Tibial nerve (tissue), 4 donors: ENCODE data around the gene PRR14. TPM values are rescaled to one million over a fixed set of nuclear protein-coding genes. Genes with fewer than 3 reads are reported as not detected.

Experiments
- DNase-seq, 2 donors: peaks; one replicate each; pipeline ENCODE4 v3.0.0-alpha.2; 2019; ENCODE audit warnings: low spot score in 2 of 2
- H3K27ac ChIP-seq, 4 donors: fragments of 200-600 bp; sonication (generic) in 3 of 4; one replicate each; pipeline ENCODE4 v1.5.1; 2017 to 2019; ENCODE audit warnings: mild to moderate bottlenecking in 1 of 4
- H3K27me3 ChIP-seq, 2 donors: fragments of 200-600 bp; sonication (generic) in 1 of 2; one replicate each; pipeline versions ENCODE4 v1.5.1 to v1.6.0; 2017 to 2019
- H3K36me3 ChIP-seq, 3 donors: fragments of 200-600 bp; sonication (generic); one replicate each; pipeline ENCODE4 v1.5.1; 2018 to 2019
- H3K4me1 ChIP-seq, 4 donors: fragments of 200-600 bp; sonication (generic) in 3 of 4; one replicate each; pipeline ENCODE4 v1.5.1; 2017 to 2019
- H3K4me3 ChIP-seq, 4 donors: fragments of 200-600 bp; sonication (generic) in 3 of 4; one replicate each; pipeline ENCODE4 v1.5.1; 2017 to 2019; ENCODE audit warnings: mild to moderate bottlenecking in 1 of 4, moderate library complexity in 1 of 4
- H3K9me3 ChIP-seq, 4 donors: fragments of 200-600 bp; sonication (generic) in 3 of 4; one replicate each; pipeline ENCODE4 v1.5.1; 2017 to 2019
- EP300 ChIP-seq, 2 donors: sonication (generic); formaldehyde crosslinking; IDR thresholded peaks; one replicate each; pipeline ENCODE4 v1.6.1; 2017; ENCODE audit warnings: antibody characterized with exemption in 2 of 2, mild to moderate bottlenecking in 1 of 2
- POLR2A ChIP-seq, 2 donors: fragments of 450-650 bp; IDR thresholded peaks; one replicate each; pipeline ENCODE4 v1.6.1; 2017; ENCODE audit warnings: antibody characterized with exemption in 2 of 2, mild to moderate bottlenecking in 2 of 2, moderate library complexity in 2 of 2
- WGBS, 2 donors: methylation state at CpG; one replicate each; pipeline ENCODE4 v1.1.5; 2018; 5-methylcytosine and 5-hydroxymethylcytosine counted together
- total RNA-seq, 4 donors: library from RNA; depleted of rRNA; stranded (reverse); fragments of >200 nt; gene quantifications; one replicate each; pipeline ENCODE4 v1.1.0, GENCODE V29; 2016
- TF ChIP-seq, protein P1 (sequence below), 5 experiments: fragments of 200-600 bp in 3 of 5; fragments of 450-650 bp in 2 of 5; sonication (generic) in 3 of 5; IDR thresholded peaks; one replicate each; pipeline ENCODE4 v1.5.1; 2016 to 2019; ENCODE audit warnings: antibody characterized with exemption in 5 of 5, mild to moderate bottlenecking in 3 of 5, moderate library complexity in 2 of 5

PRR14 gene
- total RNA-seq, 4 donors from 2014 or later: 37.4 to 43.7 (median 40.1) TPM

DNA sequence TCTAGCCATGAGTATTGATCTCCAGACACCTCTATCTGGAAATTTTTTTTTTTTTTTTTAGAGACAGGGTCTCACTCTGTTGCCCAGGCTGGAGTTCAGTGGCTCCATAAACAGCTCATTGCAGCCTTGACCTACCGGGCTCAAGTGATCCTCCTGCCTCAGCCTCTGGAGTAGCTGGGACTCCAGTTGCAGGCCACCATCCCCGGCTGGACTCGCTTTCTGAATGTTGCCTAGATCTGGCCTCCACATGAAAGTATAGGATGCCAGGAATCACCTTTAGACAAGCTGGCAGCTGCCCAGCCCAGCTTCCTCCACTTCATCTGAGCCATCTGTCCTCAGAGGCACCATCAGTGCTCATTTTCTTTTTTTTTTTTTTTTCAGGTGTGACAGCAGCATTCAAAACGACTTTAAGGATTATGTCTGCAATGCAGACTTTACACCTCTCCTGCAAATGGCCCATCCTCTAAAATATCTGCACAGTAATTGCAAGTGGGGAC lies 6.4 kb upstream of the PRR14 start:
- Histone ChIP-seq H3K4me3 (no peak overlapping the region), H3K4me1 (no peaks in the 10 kb centered on the region), H3K9me3 (no peaks in the 10 kb centered on the region), H3K27me3 (no peaks in the 10 kb centered on the region), H3K36me3 (no peaks in the 10 kb centered on the region), H3K27ac (no peak overlapping the region)
- no peak for DNase-seq
- WGBS, 2 donors: 72 to 74% methylated on average over 4 of the region's 4 CpGs
- TF ChIP-seq, protein P1, sequence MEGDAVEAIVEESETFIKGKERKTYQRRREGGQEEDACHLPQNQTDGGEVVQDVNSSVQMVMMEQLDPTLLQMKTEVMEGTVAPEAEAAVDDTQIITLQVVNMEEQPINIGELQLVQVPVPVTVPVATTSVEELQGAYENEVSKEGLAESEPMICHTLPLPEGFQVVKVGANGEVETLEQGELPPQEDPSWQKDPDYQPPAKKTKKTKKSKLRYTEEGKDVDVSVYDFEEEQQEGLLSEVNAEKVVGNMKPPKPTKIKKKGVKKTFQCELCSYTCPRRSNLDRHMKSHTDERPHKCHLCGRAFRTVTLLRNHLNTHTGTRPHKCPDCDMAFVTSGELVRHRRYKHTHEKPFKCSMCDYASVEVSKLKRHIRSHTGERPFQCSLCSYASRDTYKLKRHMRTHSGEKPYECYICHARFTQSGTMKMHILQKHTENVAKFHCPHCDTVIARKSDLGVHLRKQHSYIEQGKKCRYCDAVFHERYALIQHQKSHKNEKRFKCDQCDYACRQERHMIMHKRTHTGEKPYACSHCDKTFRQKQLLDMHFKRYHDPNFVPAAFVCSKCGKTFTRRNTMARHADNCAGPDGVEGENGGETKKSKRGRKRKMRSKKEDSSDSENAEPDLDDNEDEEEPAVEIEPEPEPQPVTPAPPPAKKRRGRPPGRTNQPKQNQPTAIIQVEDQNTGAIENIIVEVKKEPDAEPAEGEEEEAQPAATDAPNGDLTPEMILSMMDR (IDR thresholded peaks at IDR 0.05): no peak
- TF ChIP-seq EP300 (IDR thresholded peaks at IDR 0.05): no peak
- no peak for TF ChIP-seq POLR2A (IDR thresholded peaks at IDR 0.05)

DNA sequence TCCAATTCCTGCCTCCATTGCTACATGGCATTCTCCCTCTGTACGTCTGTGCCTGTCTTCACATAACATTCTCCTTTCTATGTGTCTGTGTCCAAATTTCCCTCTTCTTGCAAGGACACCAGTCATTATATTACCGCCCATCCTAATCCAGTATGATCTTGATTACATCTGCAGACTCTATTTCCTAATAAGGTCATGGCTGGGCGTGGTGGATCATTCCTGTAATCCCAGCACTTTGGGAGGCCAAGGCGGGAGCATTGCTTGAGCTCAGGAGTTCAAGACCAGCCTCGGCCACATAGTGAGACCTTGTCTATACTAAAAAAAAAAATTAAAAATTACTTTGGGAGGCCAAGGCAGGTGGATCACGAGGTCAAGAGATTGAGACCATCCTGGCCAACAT lies 5.0 kb upstream of the PRR14 start:
- Histone ChIP-seq H3K4me3 (no peak overlapping the region), H3K36me3 (no peaks in the 10 kb centered on the region), H3K27me3 (no peaks in the 10 kb centered on the region), H3K27ac (no peak overlapping the region), H3K4me1 (peaks cover 0 to 5% (median 2%) of the 10 kb centered on the region in 4 donors), H3K9me3 (no peaks in the 10 kb centered on the region)
- DNase-seq: no peak
- TF ChIP-seq EP300 (IDR thresholded peaks at IDR 0.05) (no peak), POLR2A (IDR thresholded peaks at IDR 0.05) (no peak)
- TF ChIP-seq, protein P1 (IDR thresholded peaks at IDR 0.05): no peak
- WGBS, 2 donors: 62 to 69% methylated on average over 6 of the region's 6 CpGs

DNA sequence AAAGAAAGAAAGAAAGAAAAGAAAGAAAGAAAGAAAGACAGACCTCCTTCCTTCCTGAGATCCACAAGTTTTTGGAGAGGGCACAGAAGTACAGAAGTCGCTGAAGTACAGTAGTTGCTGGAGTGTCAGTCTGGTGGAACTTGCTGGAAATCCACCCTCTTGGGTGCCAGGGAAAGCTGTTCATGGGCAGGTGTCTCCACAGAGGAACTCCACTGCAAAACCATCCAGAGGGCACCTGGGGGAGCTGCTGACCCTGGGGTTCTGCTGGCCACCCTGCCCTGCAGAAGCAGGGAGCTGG lies 3.5 kb upstream of the PRR14 start:
- Histone ChIP-seq H3K4me1 (peaks cover 0 to 13% (median 7%) of the 10 kb centered on the region in 4 donors), H3K9me3 (no peaks in the 10 kb centered on the region), H3K36me3 (no peaks in the 10 kb centered on the region), H3K4me3 (no peak overlapping the region), H3K27ac (no peak overlapping the region), H3K27me3 (no peaks in the 10 kb centered on the region)
- 68 to 83% methylated on average over 1 of the region's 1 CpG for WGBS, 2 donors
- TF ChIP-seq, protein P1 (IDR thresholded peaks at IDR 0.05): no peak
- TF ChIP-seq POLR2A (IDR thresholded peaks at IDR 0.05) (no peak), EP300 (IDR thresholded peaks at IDR 0.05) (no peak)
- no peak for DNase-seq

DNA sequence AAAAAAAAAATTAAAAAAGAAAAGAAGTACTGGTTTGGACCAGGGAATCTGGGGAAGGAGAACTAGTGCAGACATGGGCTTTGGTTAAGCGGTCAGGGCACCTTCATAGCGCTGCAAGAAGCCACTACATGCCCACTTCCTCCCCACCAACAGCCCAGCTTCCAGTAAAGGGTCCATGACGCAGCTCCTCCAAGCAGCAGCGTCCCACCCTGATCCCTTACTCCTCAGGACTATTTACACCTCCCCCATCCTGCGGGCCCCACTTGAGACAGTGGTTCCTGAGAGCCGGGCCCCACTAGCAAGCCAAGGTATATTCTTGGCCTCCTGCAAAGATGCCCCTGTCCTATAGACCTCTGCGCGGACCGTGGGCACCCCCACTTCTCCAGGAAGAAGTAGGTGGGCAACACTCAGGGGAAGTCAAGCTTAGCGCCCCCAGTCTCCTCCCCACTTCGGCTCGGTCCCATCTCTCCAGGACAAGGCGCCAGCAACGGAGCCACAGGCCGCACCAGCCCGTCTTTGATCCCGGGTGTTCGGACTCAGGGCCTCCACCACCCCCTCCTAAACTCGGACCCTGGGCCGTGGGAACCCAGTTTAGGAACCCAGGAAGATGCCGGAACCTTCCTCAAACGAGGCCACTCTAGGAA lies 913 bp upstream of the PRR14 start:
- Histone ChIP-seq H3K27ac (peak overlapping the region; percentile 88 to 97 (median 94)), H3K4me3 (peak overlapping the region; percentile 48 to 82 (median 68)), H3K9me3 (no peaks in the 10 kb centered on the region), H3K27me3 (no peaks in the 10 kb centered on the region), H3K36me3 (peaks cover 0 to 26% (median 9%) of the 10 kb centered on the region in 3 donors), H3K4me1 (peaks cover 0 to 30% (median 8%) of the 10 kb centered on the region in 4 donors)
- 36 to 38% methylated on average over 21 to 22 of the region's 22 CpGs for WGBS, 2 donors
- DNase-seq: peak; percentile 20 to 27
- TF ChIP-seq POLR2A (IDR thresholded peaks at IDR 0.05): no peak
- TF ChIP-seq, protein P1 (IDR thresholded peaks at IDR 0.05): no peak
- TF ChIP-seq EP300 (IDR thresholded peaks at IDR 0.05): no peak

DNA sequence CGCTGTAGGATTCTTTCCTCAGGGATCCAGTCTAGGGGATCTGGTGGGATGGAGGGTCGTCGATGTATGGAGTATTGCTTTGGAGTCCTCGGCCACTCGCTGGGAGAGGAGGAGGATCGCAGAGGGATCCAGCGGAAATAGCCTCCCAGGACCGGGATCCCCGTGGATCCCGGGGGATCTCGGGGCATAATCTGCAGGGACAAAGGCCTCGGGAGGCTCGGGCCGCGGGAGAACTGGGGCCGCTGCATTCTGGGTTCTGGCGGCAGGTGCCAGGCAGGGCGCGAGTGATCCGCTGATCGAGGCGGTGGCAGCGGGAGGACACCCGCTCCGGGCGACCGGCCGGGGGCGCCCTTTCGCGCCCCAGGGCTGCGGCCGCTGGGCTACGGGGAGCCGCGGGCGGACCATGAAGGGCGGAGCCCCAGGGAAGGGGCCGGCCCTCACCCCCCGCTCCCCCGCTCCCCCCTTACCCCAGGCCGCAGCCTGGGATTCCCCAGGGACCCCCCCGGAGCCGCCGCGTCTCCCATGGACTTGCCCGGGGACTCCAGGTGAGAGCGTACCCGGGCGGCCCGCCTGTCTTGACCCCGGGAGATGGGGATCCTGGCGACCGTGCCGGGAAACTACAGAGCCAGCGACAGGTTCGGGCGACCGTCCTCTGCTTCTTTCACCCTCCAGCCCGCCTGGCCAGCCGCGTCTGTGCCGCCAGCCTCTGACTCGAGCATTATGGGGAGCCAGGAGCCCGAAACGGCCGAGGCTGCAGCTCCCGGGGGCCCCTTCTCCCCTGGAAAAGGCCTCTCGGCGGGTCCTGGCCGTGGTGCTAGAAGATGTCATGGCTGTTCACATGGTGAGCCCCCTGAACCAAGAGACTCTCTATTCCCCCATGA lies 604 bp downstream of the PRR14 start:
- peaks cover 2 to 41% (median 10%) of the 10 kb centered on the region in 3 donors for H3K36me3 ChIP-seq
- peak; percentile 20 to 26 for DNase-seq
- H3K27ac ChIP-seq: peak overlapping the region; percentile 88 to 97 (median 94)
- H3K9me3 ChIP-seq: no peaks in the 10 kb centered on the region
- TF ChIP-seq EP300 (IDR thresholded peaks at IDR 0.05): no peak
- TF ChIP-seq, protein P1 (IDR thresholded peaks at IDR 0.05): peak; percentile 65 to 71 (median 68)
- peaks cover 0 to 35% (median 8%) of the 10 kb centered on the region in 4 donors for H3K4me1 ChIP-seq
- 1% methylated on average over 25 to 38 of the region's 71 CpGs for WGBS, 2 donors
- no peaks in the 10 kb centered on the region for H3K27me3 ChIP-seq
- H3K4me3 ChIP-seq: peak overlapping the region; percentile 48 to 90 (median 82)
